Measurements from ENCODE around the gene KLB.
"Not testable (repeated sequence)": the region's sequence is repeated elsewhere in the genome, so short reads cannot be mapped to it uniquely, and the experiment has no call there.

- TF ChIP-seq EZH2 (IDR thresholded peaks at IDR 0.05; ENCODE audit: low read depth); CTCF (conservative IDR thresholded peaks at IDR 0.05): not testable (repeated sequence)
Observed at GRCh38 chr4:39371209-39371608, 35.5 kb upstream of the KLB start.

Measured in PC-9 (cell line).